HFFc6 (cell line): ENCODE data around the gene ASB18. TPM values are rescaled to one million over a fixed set of nuclear protein-coding genes. Genes with fewer than 3 reads are reported as not detected.

ENCODE experiments used
- DNase-seq: peaks from one replicate; pipeline ENCODE4 v3.0.0-alpha.2; 2018
- H3K27ac Mint-ChIP-seq: 2 replicates; pipeline ENCODE4 v1.8.0; 2020; ENCODE audit warnings: mild to moderate bottlenecking, mixed read lengths
- H3K27me3 Mint-ChIP-seq: 2 replicates; pipeline ENCODE4 v1.8.0; 2021; ENCODE audit warnings: mild to moderate bottlenecking, moderate library complexity, mixed read lengths; ENCODE audit not compliant: insufficient read depth
- H3K36me3 Mint-ChIP-seq: 2 replicates; pipeline ENCODE4 v1.8.0; 2021; ENCODE audit warnings: low read depth, mixed read lengths
- H3K4me1 Mint-ChIP-seq: 2 replicates; pipeline ENCODE4 v1.8.0; 2020; ENCODE audit warnings: low read depth, mixed read lengths
- H3K4me3 Mint-ChIP-seq: 2 replicates; pipeline ENCODE4 v1.8.0; 2020; ENCODE audit warnings: mild to moderate bottlenecking, moderate library complexity, mixed read lengths
- H3K9me3 Mint-ChIP-seq: 2 replicates; pipeline ENCODE4 v1.8.0; 2020; ENCODE audit warnings: mild to moderate bottlenecking, mixed read lengths
- CTCF ChIP-seq: fragments of 200-600 bp; sonication (generic); IDR thresholded peaks from 2 replicates; pipeline ENCODE4 v1.5.0; 2021; ENCODE audit warnings: antibody characterized with exemption, mild to moderate bottlenecking
- total RNA-seq, 6 experiments: library from RNA; stranded (reverse); fragmentation: NEBNext Ultra II Directional; extraction: Animal tissue kit (Norgen Biotek cat#: 25700); gene quantifications; 2 replicates in 1 of 6; 3 replicates in 5 of 6; pipeline ENCODE4 v1.2.3, GENCODE V29; 2021

Gene ASB18
- total RNA-seq, 6 experiments from 2014 or later, result not detected

- Mint-ChIP-seq H3K27me3 (peaks cover 9% of the 10 kb centered on the region), H3K4me3 (no peak overlapping the region), H3K4me1 (peaks cover 7% of the 10 kb centered on the region; the same call in 1 of the 2 replicates), H3K36me3 (0 out of 2 replicates have a peak, but pooled peaks cover 7% of the 10 kb centered on the region), H3K9me3 (peaks cover 32% of the 10 kb centered on the region), H3K27ac (no peak overlapping the region)
- no peak for TF ChIP-seq CTCF
- DNase-seq, result no peak
Measured at GRCh38 chr2:236244256-236244655, 19.9 kb downstream of the ASB18 start.

GRCh38 chr2:236242057-236242495 lies 22.1 kb downstream of the ASB18 start:
- H3K27me3 Mint-ChIP-seq, result peaks cover 9% of the 10 kb centered on the region
- H3K27ac Mint-ChIP-seq, result no peak overlapping the region
- H3K4me1 Mint-ChIP-seq, result peaks cover 7% of the 10 kb centered on the region; the same call in 1 of the 2 replicates
- H3K9me3 Mint-ChIP-seq, result peaks cover 29% of the 10 kb centered on the region
- H3K4me3 Mint-ChIP-seq, result no peak overlapping the region
- 0 out of 2 replicates have a peak, but pooled peaks cover 10% of the 10 kb centered on the region for H3K36me3 Mint-ChIP-seq
- TF ChIP-seq CTCF, result no peak
- no peak for DNase-seq

- Mint-ChIP-seq H3K36me3 (0 out of 2 replicates have a peak, but pooled peaks cover 10% of the 10 kb centered on the region), H3K4me3 (no peak overlapping the region), H3K27ac (no peak overlapping the region), H3K27me3 (peaks cover 10% of the 10 kb centered on the region), H3K9me3 (peaks cover 30% of the 10 kb centered on the region), H3K4me1 (peaks cover 2% of the 10 kb centered on the region; the same call in 1 of the 2 replicates)
- TF ChIP-seq CTCF, result no peak
- DNase-seq, result no peak
Measured at GRCh38 chr2:236241181-236242056, 22.8 kb downstream of the ASB18 start.

GRCh38 chr2:236240228-236240990 lies 23.8 kb downstream of the ASB18 start:
- H3K9me3 Mint-ChIP-seq, result peaks cover 28% of the 10 kb centered on the region
- 0 out of 2 replicates have a peak, but pooled peaks cover 7% of the 10 kb centered on the region for H3K36me3 Mint-ChIP-seq
- no peak overlapping the region for H3K4me3 Mint-ChIP-seq
- peak; percentile 16 for DNase-seq
- TF ChIP-seq CTCF, result no peak
- H3K27me3 Mint-ChIP-seq, result peaks cover 12% of the 10 kb centered on the region
- no peak overlapping the region; the same call in 1 of the 2 replicates for H3K27ac Mint-ChIP-seq
- no peaks in the 10 kb centered on the region for H3K4me1 Mint-ChIP-seq

GRCh38 chr2:236239276-236240065 lies 24.7 kb downstream of the ASB18 start:
- Mint-ChIP-seq H3K27ac (no peak overlapping the region; the same call in 1 of the 2 replicates), H3K36me3 (0 out of 2 replicates have a peak, but pooled peaks cover 5% of the 10 kb centered on the region), H3K9me3 (peaks cover 24% of the 10 kb centered on the region), H3K27me3 (peaks cover 11% of the 10 kb centered on the region), H3K4me3 (no peak overlapping the region), H3K4me1 (no peaks in the 10 kb centered on the region)
- TF ChIP-seq CTCF, result no peak
- DNase-seq, result no peak
